ENCODE measurements around the gene PCP2.

The PCP2 gene

GRCh38 chr19:7618771-7619510 lies 14.6 kb downstream of the PCP2 start:
- DNase-seq = no peak

GRCh38 chr19:7618348-7618747 lies 15.2 kb downstream of the PCP2 start:
- no peak for DNase-seq

DNA sequence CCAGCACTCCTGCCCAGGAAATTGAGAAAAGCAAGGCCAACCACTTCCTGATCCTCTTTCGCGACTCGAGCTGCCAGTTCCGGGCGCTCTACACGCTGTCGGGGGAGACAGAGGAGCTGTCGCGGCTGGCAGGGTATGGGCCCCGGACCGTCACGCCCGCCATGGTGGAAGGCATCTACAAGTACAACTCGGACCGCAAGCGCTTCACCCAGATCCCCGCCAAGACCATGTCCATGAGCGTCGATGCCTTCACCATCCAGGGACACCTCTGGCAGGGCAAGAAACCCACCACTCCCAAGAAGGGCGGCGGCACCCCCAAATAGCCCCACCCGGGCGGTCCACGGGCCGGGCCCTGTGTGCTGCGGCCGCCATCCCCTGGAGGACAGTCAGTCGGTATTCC lies 15.8 kb downstream of the PCP2 start:
- DNase-seq = no peak

DNA sequence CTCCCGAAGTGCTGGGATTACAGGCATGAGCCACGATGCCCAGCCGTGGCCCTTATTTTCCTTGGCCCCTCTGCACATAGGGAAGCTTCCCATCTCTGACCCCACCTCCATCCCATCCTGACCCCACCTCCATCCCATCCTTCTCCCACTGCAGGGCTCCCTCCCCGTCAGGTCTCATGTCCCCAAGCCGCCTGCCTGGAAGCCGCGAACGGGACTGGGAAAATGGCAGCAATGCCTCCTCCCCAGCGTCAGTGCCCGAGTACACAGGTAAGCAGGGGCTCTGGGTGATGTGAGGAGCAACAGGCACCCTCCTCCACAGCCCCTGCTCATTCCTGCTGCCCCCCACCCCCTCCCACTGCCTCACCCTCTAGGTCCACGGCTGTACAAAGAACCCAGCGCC lies 16.3 kb downstream of the PCP2 start:
- DNase-seq = no peak

- DNase-seq = no peak
Observed at GRCh38 chr19:7614859-7615741, 18.4 kb downstream of the PCP2 start.

- no peak for DNase-seq
Observed at GRCh38 chr19:7612282-7613274, 20.9 kb downstream of the PCP2 start.

GRCh38 chr19:7611541-7612279 lies 21.8 kb downstream of the PCP2 start:
- no peak for DNase-seq

GRCh38 chr19:7610491-7611240 lies 22.9 kb downstream of the PCP2 start:
- no peak for DNase-seq

- DNase-seq = no peak
Observed at GRCh38 chr19:7607874-7608560, 25.5 kb downstream of the PCP2 start.

- DNase-seq = no peak
Observed at GRCh38 chr19:7607212-7607873, 26.2 kb downstream of the PCP2 start.

- no peak for DNase-seq
Observed at GRCh38 chr19:7606289-7606688, 27.2 kb downstream of the PCP2 start.

DNA sequence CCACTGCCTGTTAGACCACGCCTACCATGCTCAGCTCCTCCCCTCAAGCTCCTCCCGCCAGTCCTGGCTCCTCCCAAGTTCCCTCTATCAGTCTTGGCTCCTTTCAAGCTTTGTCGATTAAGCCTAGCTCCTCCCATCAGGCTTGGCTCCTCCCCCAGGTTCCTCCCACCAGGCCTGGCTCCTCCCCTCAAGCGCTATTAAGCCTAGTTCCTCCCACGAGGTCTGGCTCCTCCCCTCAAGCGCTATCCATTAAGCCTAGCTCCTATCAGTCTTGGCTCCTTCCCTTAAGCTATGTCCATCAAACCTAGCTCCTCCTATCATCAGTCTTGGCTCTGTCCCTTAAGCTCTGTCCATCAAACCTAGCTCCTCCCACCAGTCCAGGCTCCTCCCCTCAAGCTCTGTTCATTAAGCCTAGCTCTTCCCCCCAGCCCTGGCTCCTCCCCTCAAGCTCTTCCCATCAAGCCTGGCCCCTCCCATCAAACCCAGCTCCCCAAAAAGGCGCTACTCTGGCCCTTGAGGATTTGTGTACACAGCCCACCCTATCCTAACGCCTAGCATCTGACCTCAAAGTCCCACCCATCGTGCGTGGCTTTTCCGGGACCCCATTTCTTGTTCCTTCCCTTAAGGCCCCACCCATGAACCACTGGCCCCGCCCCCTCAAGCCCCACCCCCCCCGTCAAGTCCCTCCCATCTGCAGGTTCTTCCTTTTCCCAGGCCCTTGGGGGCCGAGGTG lies 27.9 kb downstream of the PCP2 start:
- peak; percentile 25 to 39 for DNase-seq

- no peak for DNase-seq
Observed at GRCh38 chr19:7603919-7604318, 29.6 kb downstream of the PCP2 start.

GRCh38 chr19:7602935-7603497 lies 30.5 kb downstream of the PCP2 start:
- no peak for DNase-seq

DNA sequence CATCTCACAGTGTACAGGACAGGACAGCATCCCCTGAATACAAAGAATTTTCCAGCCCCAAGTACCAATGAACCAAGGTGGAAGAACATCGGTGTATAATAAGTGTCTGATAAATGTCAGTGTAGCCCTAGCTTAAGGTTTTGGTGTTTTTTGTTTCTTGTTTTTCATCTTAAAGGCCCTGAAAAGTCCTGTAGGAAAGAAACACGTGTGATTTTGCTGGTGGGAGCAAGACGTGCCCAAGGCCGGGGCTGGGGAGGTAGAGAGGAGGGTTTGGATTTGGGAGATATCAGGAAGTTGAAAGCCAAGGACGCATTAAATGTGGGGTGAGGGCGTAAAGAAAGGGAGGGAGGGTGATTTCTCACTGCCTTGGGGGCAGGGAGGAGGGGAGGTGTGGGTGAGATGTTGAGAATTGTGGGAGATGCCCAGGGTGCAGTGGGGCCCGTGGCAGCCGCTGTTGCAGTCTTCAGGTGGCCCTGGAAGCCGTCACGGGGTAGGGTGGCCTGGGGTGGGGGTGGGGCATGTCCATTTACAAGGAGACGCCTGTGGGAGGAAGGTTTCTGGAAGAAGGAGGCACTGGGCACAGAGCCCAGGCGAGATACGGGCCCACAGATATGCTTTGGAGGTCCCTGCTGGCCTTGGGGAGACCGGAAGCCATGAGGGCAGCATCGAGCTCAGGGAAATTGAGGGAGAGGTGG lies 31.1 kb downstream of the PCP2 start:
- no peak for DNase-seq

DNA sequence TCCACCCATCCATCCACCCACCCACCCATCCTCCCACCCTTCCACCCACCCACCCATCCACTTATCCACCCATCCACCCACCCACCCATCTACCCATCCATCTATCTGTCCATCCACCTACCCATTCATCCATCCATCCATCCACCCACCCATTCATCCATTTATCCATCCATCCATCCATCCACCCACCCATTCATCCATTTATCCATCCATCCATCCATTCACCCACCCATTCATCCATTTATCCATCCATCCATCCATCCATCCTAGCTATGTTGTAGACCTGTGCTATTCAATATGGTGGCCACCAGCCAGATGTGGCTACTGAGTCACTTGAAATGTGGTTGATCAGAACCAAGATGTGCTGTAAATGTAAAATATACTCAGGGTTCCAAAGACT lies 32.8 kb downstream of the PCP2 start:
- no peak for DNase-seq

GRCh38 chr19:7598180-7598579 lies 35.3 kb downstream of the PCP2 start:
- no peak for DNase-seq

DNA sequence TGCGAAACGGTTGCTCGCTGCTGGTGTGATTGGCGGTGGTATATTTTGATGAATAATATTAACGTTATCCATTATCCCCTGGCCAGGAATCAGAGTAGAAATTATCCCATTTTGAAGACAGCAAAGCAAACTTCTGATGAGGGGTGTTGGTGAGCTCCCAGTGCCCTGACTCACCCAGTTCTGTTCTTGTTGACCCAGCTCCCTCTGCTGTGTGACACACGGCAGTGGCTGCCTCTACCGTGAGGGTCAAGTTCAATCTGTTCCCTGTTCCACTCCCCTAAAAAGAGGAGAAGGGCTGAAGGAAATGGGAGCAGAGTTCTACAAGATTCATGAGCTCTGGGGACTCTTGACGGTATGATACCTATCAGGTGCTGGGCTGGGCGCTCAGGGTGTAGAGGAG lies 35.8 kb downstream of the PCP2 start:
- no peak for DNase-seq

All from CD4-positive, alpha-beta T cell treated with Interleukin-4 for 1 hour (primary cell).